GM21515 (cell line): ENCODE measurements around the gene BNC2.

Experiments used
- ATAC-seq: cut with Tn5 transposase; IDR thresholded peaks from one replicate; pipeline ENCODE4 v1.9.1; 2021; ENCODE audit not compliant: unreplicated experiment

Gene BNC2

DNA sequence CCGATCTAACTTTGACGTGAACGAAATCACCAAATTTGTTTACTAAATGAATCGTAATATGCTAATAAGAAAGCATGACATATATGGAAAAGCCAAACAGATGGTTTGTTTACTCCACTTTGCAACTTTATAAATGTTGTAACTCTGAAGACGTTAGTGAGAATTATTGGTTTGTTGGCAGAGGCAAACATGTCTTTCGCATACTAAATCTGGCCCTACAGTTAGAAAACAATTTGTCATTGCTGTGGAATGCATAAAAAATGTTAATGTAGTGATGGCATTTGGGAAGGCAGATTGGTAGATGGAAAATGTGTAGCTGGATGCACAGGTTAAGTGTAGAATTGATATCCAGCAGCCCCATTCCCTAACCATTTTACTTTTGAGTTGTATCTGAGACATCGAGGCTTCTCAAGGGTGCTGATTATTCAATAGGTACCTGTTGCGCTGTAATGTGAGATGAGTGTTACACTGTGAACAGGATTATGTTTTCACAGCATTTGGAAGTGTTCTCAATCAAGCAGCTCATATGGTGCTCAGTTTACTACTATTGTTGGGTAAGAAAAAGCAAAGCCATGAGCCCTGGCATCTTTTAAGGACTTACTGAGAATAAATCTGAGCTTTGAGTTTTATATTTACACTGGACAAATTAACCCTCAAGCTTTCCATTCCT is 444.8 kb downstream of the BNC2 start:
- ATAC-seq = no peak

GRCh38 chr9:16422114-16422513 is 448.4 kb downstream of the BNC2 start:
- ATAC-seq = no peak

GRCh38 chr9:16421532-16421931 is 448.9 kb downstream of the BNC2 start:
- no peak for ATAC-seq

- no peak for ATAC-seq
These were observed 451.3 kb downstream of the BNC2 start for GRCh38 chr9:16419124-16419523.

DNA sequence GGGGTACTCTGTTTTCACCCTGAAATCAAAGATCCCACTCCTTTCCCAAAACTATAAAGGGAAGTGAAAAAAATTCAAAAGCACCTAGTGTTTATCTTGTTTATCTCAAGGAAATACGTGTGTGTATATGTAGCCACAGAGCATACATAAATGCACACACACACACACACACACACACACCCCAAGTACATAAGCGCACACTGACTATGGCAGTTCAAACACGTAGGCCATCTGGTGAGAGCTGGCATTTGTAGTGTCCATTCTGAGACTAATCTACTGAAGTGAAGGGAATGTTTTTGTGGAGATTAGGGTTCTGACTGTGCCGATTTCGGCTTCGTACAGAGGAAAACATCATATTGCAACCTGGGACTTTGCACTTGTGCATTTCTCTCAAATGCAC is 451.7 kb downstream of the BNC2 start:
- no peak for ATAC-seq

- ATAC-seq = no peak
These were observed 452.7 kb downstream of the BNC2 start for GRCh38 chr9:16417749-16418148.

DNA sequence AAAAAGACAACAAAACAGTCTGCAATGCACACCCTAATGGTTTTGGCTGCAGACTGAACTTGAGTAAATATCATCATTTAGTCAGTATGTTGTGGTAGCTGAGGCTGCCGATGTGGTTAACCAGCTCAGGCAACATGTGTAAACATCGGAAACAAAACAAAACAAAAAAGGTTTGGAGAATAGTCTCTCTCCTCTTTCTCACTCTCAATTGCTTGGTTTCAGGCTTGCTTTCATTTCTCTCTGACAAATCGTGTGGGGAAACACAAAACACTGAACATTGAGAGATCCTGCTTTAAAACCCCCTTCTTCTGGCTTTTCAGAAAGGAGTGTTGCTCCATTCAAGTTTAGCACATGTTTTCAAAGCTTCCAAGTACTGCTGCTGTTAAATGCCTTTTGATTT is 453.3 kb downstream of the BNC2 start:
- no peak for ATAC-seq

DNA sequence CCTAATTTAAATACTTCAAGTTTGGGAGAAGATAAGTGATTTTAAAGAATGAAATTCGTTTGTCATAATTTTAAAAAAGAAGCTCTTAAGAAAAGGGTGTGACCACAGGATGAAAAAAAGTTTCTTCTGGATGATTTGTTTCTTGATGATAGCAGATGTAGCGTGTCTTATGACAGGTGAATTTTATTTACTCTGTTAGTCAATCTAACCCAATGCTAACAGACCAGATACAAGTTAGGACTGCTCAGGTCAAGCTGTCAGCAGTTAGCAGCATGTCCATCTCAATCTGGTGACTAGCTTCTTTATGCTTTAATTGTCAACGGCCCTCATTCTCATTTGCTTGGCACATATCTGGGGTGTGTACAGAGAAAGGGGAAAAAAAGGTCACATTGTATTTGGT is 456.0 kb downstream of the BNC2 start:
- no peak for ATAC-seq

- no peak for ATAC-seq
These were observed 456.9 kb downstream of the BNC2 start for GRCh38 chr9:16413509-16414016.

DNA sequence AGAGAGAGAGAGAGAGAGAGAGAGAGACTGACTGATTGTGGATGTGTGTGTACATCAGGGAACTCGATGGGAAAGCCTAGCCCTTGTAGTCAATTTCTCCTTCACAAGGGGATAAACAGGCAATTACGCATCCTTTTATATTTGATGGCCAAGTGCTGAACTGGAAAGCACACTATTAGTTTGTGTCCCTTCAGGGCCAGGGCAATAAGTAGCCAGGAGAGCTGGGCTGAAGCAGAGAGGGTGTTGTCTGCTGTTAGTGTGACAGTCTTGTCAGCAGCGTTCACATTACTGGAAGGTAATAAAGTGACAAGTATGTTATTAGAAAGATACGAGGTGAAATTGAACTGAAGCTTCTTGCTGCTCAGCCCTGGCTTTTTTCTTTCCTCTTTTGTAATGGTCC is 457.7 kb downstream of the BNC2 start:
- no peak for ATAC-seq

DNA sequence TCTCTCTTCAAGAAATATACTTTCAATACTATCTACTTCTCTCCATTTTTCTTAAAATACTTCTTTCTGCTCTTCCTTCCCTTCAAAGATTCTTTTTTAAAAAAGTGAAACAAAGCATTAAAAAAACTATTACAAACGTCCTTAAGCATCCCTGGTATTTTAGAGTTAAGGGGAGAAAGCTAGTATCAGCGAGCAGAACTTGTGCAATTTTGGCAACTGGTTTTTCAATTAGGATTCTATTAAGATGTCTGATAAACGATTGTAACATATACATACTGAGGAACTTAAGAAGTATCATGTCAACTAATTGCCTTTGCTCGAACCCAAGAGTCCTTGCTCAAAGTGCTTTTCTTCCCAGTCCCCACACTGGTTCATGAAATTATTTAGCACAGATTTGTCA is 459.2 kb downstream of the BNC2 start:
- ATAC-seq = no peak

- ATAC-seq = no peak
These were observed 459.7 kb downstream of the BNC2 start for GRCh38 chr9:16410601-16411280.

DNA sequence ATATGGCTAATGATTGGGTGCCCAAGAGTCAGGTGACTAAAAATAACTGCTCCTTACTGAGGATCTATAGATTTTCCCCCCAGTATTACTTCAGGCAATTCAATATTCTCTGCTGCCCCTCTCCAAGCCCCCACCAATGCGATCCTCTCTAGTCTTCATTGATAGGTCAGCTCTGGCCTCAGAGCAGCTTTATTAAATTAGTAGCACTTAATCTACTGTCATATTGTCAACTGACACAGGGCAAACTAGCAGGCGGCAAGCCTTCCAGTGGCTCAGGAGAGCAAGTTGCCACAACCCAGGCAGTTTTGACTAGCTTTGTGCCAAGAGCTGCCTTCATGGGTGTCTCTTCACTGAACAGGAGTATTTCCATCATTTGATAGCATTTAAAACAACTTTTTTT is 462.9 kb downstream of the BNC2 start:
- no peak for ATAC-seq

GRCh38 chr9:16406526-16407225 is 463.8 kb downstream of the BNC2 start:
- no peak for ATAC-seq

GRCh38 chr9:16405421-16405820 is 465.0 kb downstream of the BNC2 start:
- ATAC-seq = no peak

DNA sequence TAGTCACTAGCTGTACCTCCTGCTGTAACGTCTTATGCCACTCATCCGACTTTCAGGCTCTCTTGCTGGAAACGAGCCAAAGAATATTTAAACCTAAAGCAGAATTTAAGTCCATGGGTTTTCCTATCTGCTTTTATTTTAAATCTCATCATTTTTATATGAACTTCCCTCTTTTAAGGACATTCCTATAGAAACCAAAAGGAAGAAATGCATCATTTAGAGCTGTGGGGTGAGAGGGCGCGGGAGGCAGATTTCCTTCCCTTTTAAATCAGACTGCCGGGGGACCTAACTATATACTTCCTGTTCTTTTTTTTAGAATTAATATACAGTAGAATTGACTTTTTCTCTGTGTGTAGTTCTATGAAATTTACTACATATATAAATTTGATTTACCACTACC is 468.8 kb downstream of the BNC2 start:
- no peak for ATAC-seq

DNA sequence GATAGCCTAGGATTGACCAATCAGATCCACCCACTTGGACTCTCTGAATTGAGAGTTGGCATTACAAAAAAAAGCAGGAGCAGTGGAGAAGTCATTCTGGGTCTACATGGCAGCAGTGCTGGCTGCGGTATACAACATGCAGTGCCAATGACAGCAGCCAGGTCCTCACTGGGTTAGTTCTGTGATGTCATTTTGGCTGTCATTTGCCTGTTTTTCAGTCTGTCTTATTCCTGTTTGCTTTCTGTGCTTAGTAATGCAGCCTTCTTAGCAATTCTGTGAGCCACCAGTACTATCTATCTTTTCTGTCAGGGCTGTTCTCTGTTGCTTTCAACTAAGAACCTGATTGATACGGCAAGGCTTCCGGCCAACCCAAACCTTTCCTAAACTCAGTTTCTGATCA is 471.8 kb downstream of the BNC2 start:
- no peak for ATAC-seq

- ATAC-seq = no peak
These were observed 474.1 kb downstream of the BNC2 start for GRCh38 chr9:16396389-16396788.

DNA sequence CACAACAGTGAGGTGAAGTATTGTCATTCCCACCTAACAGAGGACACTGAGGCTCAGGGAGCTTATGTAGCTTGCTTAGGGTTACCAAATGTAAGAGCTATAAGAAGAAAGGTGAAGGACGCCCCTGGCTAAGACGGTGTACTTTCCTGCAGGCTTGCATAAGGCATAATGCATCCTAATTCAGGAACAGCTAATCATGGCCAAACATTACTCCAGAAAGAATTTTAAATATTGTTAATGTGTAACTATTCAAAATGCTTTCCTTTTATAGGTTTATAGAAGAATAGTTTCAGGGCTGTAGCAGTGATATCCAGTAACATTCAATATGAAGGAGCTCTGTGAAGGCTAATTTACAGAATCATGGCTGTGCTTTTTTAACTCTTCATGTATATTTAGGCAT is 479.1 kb downstream of the BNC2 start:
- no peak for ATAC-seq

GRCh38 chr9:16387382-16387781 is 483.1 kb downstream of the BNC2 start:
- ATAC-seq = no peak

DNA sequence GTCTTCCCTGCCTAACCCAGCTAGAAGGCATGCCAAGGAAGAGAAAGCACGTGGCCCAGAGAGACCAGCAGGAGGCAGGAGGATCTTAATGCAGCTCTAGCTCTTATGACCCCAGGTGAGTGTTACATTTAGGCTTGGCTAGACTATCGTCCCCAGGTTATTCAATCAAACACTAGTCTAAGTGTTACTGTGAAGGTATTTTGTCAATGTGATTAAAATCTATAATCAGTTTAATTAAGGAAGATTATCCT is 483.7 kb downstream of the BNC2 start:
- no peak for ATAC-seq

- no peak for ATAC-seq
These were observed 484.3 kb downstream of the BNC2 start for GRCh38 chr9:16386007-16386826.
